ENCODE measurements around the gene SGCG.
"Not testable (repeated sequence)": the region's sequence is repeated elsewhere in the genome, so short reads cannot be mapped to it uniquely, and the experiment has no call there.

Gene SGCG, protein sequence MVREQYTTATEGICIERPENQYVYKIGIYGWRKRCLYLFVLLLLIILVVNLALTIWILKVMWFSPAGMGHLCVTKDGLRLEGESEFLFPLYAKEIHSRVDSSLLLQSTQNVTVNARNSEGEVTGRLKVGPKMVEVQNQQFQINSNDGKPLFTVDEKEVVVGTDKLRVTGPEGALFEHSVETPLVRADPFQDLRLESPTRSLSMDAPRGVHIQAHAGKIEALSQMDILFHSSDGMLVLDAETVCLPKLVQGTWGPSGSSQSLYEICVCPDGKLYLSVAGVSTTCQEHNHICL

DNA sequence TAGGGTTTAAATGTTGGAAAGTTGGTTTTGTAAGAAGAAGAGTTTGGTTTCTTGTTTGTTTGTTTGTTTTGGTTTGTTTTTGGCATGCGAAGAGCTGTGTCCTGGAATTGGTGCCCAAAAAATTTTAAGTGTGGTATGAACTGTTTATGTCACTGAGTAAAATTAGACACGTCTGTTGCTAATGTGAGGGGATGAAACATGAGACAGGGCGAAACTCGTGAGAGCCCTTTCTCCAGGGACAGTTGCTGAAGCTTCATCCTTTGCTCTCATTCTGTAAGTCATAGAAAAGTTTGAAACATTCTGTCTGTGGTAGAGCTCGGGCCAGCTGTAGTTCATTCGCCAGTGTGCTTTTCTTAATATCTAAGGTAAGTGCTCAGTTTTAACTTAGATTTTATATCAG is at the start of gene SGCG:
Gene SGCG (plus strand): TSS at position 269 of the 400 bp plus-strand sequence. CDS start 22,716 bp downstream, outside the sequence.
- H3K9ac ChIP-seq (ENCODE audit: insufficient read length), result no peak within 1 kb of the TSS
- TF ChIP-seq EZH2 (IDR thresholded peaks at IDR 0.05), result no peak
- no peak for TF ChIP-seq FOXP2 (optimal IDR thresholded peaks at IDR 0.05; ENCODE audit: control extremely low read depth, extremely low read length, insufficient read depth)
- no peaks in the 10 kb centered on the region for H3K36me3 ChIP-seq (ENCODE audit: insufficient read depth, low read length)
- H3K27ac ChIP-seq, result no peak within 1 kb of the TSS
- no peak within 1 kb of the TSS for H3K4me3 ChIP-seq
- no peaks in the 10 kb centered on the region for H3K9me3 ChIP-seq (ENCODE audit: low read depth, low read length)
- DNase-seq (ENCODE audit: low read depth, low spot score), result no peak

DNA sequence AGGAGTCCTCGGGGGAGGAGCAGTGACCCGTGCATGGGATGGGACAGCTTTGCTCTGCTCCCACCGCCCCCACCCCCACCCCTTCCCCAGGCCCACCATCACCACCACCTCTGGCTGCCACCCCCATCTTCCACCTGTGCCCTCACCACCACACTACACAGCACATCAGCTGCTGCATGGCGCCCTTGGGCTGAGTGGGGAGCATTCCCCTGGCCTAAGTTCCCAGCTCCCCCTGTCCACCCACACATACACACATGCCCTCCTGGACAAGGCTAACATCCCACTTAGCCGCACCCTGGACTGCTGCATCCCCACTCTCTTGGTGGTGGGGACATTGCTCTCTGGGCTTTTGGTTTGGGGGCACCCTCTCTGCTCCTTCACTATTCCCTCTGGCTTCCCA is 46.2 kb upstream of the SGCG start:
- no peaks in the 10 kb centered on the region for H3K36me3 ChIP-seq (ENCODE audit: insufficient read depth, low read length)
- H3K27ac ChIP-seq, result no peak overlapping the region
- no peak for DNase-seq (ENCODE audit: low read depth, low spot score)
- no peaks in the 10 kb centered on the region for H3K9me3 ChIP-seq (ENCODE audit: low read depth, low read length)
- no peak for TF ChIP-seq FOXP2 (optimal IDR thresholded peaks at IDR 0.05; ENCODE audit: control extremely low read depth, extremely low read length, insufficient read depth)
- no peak for TF ChIP-seq POLR2AphosphoS5 (IDR thresholded peaks at IDR 0.05; ENCODE audit: borderline replicate concordance, low read depth, low read length)
- TF ChIP-seq EZH2 (IDR thresholded peaks at IDR 0.05), result no peak
- H3K4me3 ChIP-seq, result no peak overlapping the region
- H3K9ac ChIP-seq (ENCODE audit: insufficient read length), result no peak overlapping the region

DNA sequence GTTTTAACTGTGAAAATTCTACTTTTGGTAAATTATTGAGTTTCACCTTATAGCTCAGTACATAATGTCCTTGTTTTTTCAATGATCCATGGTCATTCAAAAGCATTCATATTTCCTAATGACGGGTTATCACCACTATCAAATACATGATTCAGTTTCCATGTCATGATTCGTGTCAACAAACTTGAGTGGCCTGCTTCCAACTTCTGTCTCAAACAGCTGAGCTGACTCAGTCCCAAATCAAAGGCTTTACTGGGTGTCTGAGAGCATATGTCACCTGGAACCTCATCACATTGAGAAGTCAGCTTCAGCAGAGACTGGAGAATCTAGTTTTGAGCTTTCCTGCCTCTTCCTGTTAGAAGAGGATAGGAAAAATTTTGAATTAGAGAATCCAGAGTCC is 40.3 kb upstream of the SGCG start:
- no peak for DNase-seq (ENCODE audit: low read depth, low spot score)
- H3K9ac ChIP-seq (ENCODE audit: insufficient read length), result no peak overlapping the region
- no peak overlapping the region for H3K4me3 ChIP-seq
- no peak overlapping the region for H3K27ac ChIP-seq
- no peaks in the 10 kb centered on the region for H3K9me3 ChIP-seq (ENCODE audit: low read depth, low read length)
- H3K36me3 ChIP-seq (ENCODE audit: insufficient read depth, low read length), result no peaks in the 10 kb centered on the region
- TF ChIP-seq FOXP2 (optimal IDR thresholded peaks at IDR 0.05; ENCODE audit: control extremely low read depth, extremely low read length, insufficient read depth), result no peak

DNA sequence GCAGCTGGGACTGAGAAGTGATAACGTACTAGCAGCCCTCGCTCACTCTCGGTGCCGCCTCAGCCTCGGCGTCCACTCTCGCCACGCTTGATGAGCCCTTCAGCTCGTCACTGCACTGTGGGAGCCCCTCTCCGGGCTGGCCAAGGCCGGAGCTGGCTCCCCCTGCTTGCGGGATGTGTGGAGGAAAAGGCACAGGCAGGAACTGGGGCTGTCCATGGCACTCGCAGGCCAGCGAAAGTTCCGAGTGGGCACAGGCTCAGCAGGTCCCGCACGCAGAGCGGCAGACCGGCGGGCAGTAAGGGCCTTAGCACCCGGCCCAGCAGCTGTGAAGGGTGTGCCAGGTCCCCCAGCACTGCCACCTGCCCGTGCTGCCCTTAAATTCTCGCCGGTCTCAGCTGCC is 38.8 kb upstream of the SGCG start:
- DNase-seq (ENCODE audit: low read depth, low spot score), result no peak
- Histone ChIP-seq H3K9ac (ENCODE audit: insufficient read length) (no peak overlapping the region), H3K36me3 (ENCODE audit: insufficient read depth, low read length) (no peaks in the 10 kb centered on the region), H3K9me3 (ENCODE audit: low read depth, low read length) (no peaks in the 10 kb centered on the region), H3K27ac (no peak overlapping the region), H3K4me3 (no peak overlapping the region)
- TF ChIP-seq EZH2 (IDR thresholded peaks at IDR 0.05) (no peak), POLR2AphosphoS5 (IDR thresholded peaks at IDR 0.05; ENCODE audit: borderline replicate concordance, low read depth, low read length) (no peak), FOXP2 (optimal IDR thresholded peaks at IDR 0.05; ENCODE audit: control extremely low read depth, extremely low read length, insufficient read depth) (no peak)

DNA sequence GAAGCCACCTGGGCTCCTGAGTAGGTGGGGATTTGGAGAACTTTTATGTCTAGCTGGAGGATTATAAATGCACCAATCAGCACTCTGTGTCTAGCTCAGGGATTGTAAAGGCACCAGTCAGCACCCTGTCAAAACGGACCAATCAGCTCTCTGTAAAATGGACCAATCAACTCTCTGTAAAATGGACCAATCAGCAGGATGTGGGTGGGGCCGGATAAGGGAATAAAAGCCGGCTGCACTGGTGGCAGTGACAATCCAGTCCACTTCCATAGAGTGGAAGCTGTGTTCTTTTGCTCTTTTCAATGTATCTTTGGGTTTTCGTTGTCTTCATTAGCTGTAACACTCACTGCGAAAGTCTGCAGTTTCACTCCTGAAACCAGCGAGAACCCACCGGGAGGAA is 38.2 kb upstream of the SGCG start:
- not testable (repeated sequence) for H3K9me3 ChIP-seq (ENCODE audit: low read depth, low read length); H3K9ac ChIP-seq (ENCODE audit: insufficient read length); H3K36me3 ChIP-seq (ENCODE audit: insufficient read depth, low read length); H3K27ac ChIP-seq; H3K4me3 ChIP-seq; DNase-seq (ENCODE audit: low read depth, low spot score)

DNA sequence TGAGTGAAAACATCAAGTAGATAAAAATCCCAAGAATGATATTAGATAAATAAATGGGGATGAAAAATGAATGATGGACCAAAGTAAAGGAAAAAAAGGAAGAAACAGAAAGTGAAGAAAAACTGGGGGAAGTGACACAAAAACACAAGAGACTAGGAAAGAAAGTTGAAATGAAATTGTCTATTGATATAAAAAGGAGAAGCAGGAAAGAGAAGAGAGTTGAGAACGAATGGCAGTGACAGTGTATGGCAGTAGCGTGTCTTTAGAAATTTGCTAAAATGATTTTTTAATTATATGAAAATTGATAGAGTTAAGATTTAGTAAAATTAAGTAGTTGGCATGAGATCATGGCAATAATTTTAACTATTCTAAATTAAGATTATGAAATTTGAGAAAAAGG is 36.3 kb upstream of the SGCG start:
- H3K36me3 ChIP-seq (ENCODE audit: insufficient read depth, low read length), result no peaks in the 10 kb centered on the region
- H3K9me3 ChIP-seq (ENCODE audit: low read depth, low read length), result no peaks in the 10 kb centered on the region
- no peak overlapping the region for H3K4me3 ChIP-seq
- TF ChIP-seq EZH2 (IDR thresholded peaks at IDR 0.05), result no peak
- TF ChIP-seq POLR2AphosphoS5 (IDR thresholded peaks at IDR 0.05; ENCODE audit: borderline replicate concordance, low read depth, low read length), result no peak
- TF ChIP-seq FOXP2 (optimal IDR thresholded peaks at IDR 0.05; ENCODE audit: control extremely low read depth, extremely low read length, insufficient read depth), result no peak
- no peak for DNase-seq (ENCODE audit: low read depth, low spot score)
- no peak overlapping the region for H3K27ac ChIP-seq
- H3K9ac ChIP-seq (ENCODE audit: insufficient read length), result no peak overlapping the region

DNA sequence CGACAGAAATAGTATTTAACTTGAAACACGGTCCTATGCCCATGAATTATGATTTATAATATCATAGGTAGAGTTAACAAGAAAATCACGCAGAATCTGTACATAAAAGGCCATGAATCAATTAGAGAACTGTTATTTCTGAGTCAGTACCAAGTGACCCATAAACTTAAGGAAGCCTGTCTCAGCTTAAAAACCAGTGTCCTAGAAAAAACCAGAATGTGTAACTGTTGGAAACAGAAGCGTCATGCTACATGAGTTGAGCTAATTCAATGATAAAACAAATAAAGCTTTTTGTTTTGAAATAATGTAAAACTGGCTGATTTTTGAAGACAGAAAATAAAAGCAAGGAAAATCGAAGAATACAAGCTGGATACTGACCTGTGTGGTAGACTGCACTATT is 34.8 kb upstream of the SGCG start:
- H3K36me3 ChIP-seq (ENCODE audit: insufficient read depth, low read length), result no peaks in the 10 kb centered on the region
- DNase-seq (ENCODE audit: low read depth, low spot score), result no peak
- H3K9ac ChIP-seq (ENCODE audit: insufficient read length), result no peak overlapping the region
- TF ChIP-seq FOXP2 (optimal IDR thresholded peaks at IDR 0.05; ENCODE audit: control extremely low read depth, extremely low read length, insufficient read depth) (no peak), EZH2 (IDR thresholded peaks at IDR 0.05) (no peak), POLR2AphosphoS5 (IDR thresholded peaks at IDR 0.05; ENCODE audit: borderline replicate concordance, low read depth, low read length) (no peak)
- no peak overlapping the region for H3K27ac ChIP-seq
- no peaks in the 10 kb centered on the region for H3K9me3 ChIP-seq (ENCODE audit: low read depth, low read length)
- H3K4me3 ChIP-seq, result no peak overlapping the region

DNA sequence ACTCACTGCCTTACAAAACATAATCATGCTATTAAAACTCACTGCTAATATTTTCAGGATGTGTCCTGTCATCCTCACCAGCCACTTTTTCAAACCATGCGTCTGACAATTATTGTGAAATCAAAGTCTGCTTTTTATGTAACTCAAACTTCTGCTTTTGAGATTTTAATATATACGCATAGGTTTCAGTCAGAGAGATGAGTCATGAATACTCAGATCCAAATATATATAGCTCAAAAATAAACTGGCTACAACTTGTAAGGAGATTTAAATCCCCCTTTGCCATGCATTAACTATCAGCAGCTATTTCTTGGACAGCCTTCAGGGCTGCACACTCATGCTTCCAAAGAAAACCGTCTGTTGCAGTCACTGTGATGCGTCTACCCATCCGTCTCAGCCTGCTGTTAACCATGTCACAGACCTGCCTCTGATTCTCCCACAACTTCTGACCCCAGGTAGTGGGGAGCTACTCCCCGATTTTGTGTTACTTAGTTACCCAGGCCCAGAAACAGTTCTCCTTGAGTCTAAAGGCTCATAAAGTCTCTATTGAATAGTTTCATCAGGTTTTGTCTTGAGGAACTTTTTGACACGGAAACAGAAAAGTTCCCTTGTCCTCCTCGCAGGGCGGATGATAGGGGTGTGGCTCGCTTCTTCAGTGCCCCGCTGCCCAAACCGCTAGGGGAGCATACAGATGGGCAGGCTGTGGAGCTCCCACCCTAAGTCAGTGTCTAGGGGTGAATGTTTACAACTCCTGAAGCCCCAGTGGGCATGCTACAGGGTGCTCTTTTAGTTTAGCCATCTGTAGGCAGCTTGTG is 33.8 kb upstream of the SGCG start:
- Histone ChIP-seq H3K27ac (no peak overlapping the region), H3K9ac (ENCODE audit: insufficient read length) (no peak overlapping the region), H3K36me3 (ENCODE audit: insufficient read depth, low read length) (no peaks in the 10 kb centered on the region), H3K9me3 (ENCODE audit: low read depth, low read length) (no peaks in the 10 kb centered on the region), H3K4me3 (no peak overlapping the region)
- no peak for DNase-seq (ENCODE audit: low read depth, low spot score)
- no peak for TF ChIP-seq POLR2AphosphoS5 (IDR thresholded peaks at IDR 0.05; ENCODE audit: borderline replicate concordance, low read depth, low read length)

DNA sequence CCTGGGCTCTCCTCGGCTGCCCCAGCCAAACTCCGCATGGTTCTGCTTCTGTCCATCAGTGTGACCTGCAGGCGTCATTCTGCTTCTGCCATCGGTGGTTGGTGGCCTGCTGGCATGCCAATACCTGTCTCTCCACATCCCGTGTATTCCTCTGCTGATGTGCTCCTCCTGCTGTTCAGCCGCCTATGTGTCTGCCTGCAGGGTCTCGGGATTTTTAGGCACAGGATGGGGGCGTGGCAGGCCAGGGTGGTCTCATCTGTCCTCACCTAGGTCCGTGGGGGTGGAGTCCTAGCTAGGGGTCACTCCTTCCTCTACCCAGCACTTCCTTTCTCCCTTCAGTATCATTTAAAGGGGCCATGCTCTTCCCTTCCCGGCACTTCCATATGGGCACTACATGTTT is 33.0 kb upstream of the SGCG start:
- Histone ChIP-seq H3K9me3 (ENCODE audit: low read depth, low read length) (no peaks in the 10 kb centered on the region), H3K27ac (no peak overlapping the region), H3K36me3 (ENCODE audit: insufficient read depth, low read length) (no peaks in the 10 kb centered on the region), H3K9ac (ENCODE audit: insufficient read length) (no peak overlapping the region), H3K4me3 (no peak overlapping the region)
- TF ChIP-seq EZH2 (IDR thresholded peaks at IDR 0.05) (no peak), POLR2AphosphoS5 (IDR thresholded peaks at IDR 0.05; ENCODE audit: borderline replicate concordance, low read depth, low read length) (no peak), FOXP2 (optimal IDR thresholded peaks at IDR 0.05; ENCODE audit: control extremely low read depth, extremely low read length, insufficient read depth) (no peak)
- no peak for DNase-seq (ENCODE audit: low read depth, low spot score)
